C4-2B (cell line): ENCODE measurements around the gene NRG3.
"Not testable (repeated sequence)": the region's sequence is repeated elsewhere in the genome, so short reads cannot be mapped to it uniquely, and the experiment has no call there.

Experiments used
- CTCF ChIP-seq: fragments of 450-650 bp; conservative IDR thresholded peaks from 2 replicates; pipeline ENCODE4 v1.5.1; 2017; ENCODE audit warnings: mild to moderate bottlenecking
- ZFX ChIP-seq: fragments of 450-650 bp; IDR thresholded peaks from 2 replicates; pipeline ENCODE4 v1.6.1; 2017

GRCh38 chr10:82678451-82678850 is 803.5 kb downstream of the NRG3 start:
- not testable (repeated sequence) for TF ChIP-seq CTCF, ZFX
